ENCODE data around the gene RNF213.

RNF213 gene

GRCh38 chr17:80432350-80432955 is 171.8 kb downstream of the RNF213 start:
- H3K9me3 ChIP-seq (ENCODE audit: insufficient read depth, low read depth, low read length) = no peaks in the 10 kb centered on the region
- H3K36me3 ChIP-seq (ENCODE audit: insufficient read depth, low read length) = no peaks in the 10 kb centered on the region
- no peak overlapping the region for H2AFZ ChIP-seq (ENCODE audit: low read length)
- no peaks in the 10 kb centered on the region for H3K9me2 ChIP-seq (replicated peaks; ENCODE audit: low read depth, low read length)
- TF ChIP-seq EZH2phosphoT487 (IDR thresholded peaks at IDR 0.05; ENCODE audit: borderline replicate concordance) = no peak
- TF ChIP-seq CTCF (conservative IDR thresholded peaks at IDR 0.05; ENCODE audit: low read length) = no peak
- H3K79me2 ChIP-seq (ENCODE audit: insufficient read depth, low read length) = no peaks in the 10 kb centered on the region
- H3F3A ChIP-seq (ENCODE audit: low read depth) = no peaks in the 10 kb centered on the region
- H3K4me1 ChIP-seq (ENCODE audit: insufficient read depth, low read length, poor library complexity, severe bottlenecking) = no peaks in the 10 kb centered on the region
- H3K27me3 ChIP-seq (ENCODE audit: insufficient read depth, low read length, poor library complexity, severe bottlenecking) = no peaks in the 10 kb centered on the region
- no peak overlapping the region for H3K4me3 ChIP-seq (ENCODE audit: low read length, poor library complexity, severe bottlenecking)
- H3K4me2 ChIP-seq (ENCODE audit: low read depth, low read length, poor library complexity, severe bottlenecking) = no peak overlapping the region
- H3K9ac ChIP-seq (ENCODE audit: low read depth, low read length, poor library complexity, severe bottlenecking) = no peak overlapping the region
- H4K20me1 ChIP-seq (ENCODE audit: insufficient read depth, low read length, poor library complexity, severe bottlenecking) = no peaks in the 10 kb centered on the region

GRCh38 chr17:80432961-80433550 is 172.4 kb downstream of the RNF213 start:
- Histone ChIP-seq H3K4me2 (ENCODE audit: low read depth, low read length, poor library complexity, severe bottlenecking) (no peak overlapping the region), H3K4me1 (ENCODE audit: insufficient read depth, low read length, poor library complexity, severe bottlenecking) (no peaks in the 10 kb centered on the region), H3K79me2 (ENCODE audit: insufficient read depth, low read length) (no peaks in the 10 kb centered on the region), H3K9me2 (replicated peaks; ENCODE audit: low read depth, low read length) (no peaks in the 10 kb centered on the region), H3K27me3 (ENCODE audit: insufficient read depth, low read length, poor library complexity, severe bottlenecking) (no peaks in the 10 kb centered on the region), H4K20me1 (ENCODE audit: insufficient read depth, low read length, poor library complexity, severe bottlenecking) (no peaks in the 10 kb centered on the region), H3K9me3 (ENCODE audit: insufficient read depth, low read depth, low read length) (no peaks in the 10 kb centered on the region), H3K36me3 (ENCODE audit: insufficient read depth, low read length) (no peaks in the 10 kb centered on the region), H2AFZ (ENCODE audit: low read length) (no peak overlapping the region), H3K9ac (ENCODE audit: low read depth, low read length, poor library complexity, severe bottlenecking) (no peak overlapping the region), H3K4me3 (ENCODE audit: low read length, poor library complexity, severe bottlenecking) (no peak overlapping the region), H3F3A (ENCODE audit: low read depth) (no peaks in the 10 kb centered on the region)
- TF ChIP-seq CTCF (conservative IDR thresholded peaks at IDR 0.05; ENCODE audit: low read length) (no peak), EZH2phosphoT487 (IDR thresholded peaks at IDR 0.05; ENCODE audit: borderline replicate concordance) (no peak)

DNA sequence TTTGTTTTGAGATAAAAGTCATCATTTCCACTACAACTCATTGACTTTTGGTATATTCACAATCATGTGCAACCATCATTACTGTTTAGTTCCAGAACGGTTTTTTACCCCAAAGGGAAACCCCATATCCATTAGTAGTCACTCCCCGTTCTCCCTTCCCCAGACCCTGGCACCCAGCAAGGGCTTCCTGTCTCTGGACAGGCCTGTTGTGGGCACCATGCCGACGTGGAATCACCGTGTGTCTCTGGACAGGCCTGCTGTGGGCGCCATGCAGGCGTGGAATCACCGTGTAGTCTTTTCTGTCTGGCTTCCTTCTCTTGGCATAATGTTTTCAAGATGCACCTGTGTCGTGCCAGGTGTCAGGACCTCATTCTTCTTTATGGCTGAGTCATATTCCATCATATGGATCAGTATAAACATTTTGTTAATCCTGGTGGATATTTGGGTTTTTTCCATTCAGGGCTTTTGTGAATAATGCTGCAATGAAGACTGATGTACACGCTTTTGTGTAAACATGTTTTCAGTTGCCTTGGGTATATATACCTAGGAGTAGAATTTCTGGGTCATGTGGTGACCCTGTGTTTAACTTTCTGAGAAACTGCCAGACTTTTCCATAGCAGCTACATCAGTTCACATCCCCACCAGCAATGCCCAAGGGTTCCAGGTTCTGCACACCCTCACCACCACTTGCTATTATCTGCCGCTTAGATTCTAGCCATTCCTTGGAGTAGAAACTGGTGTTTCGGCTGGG is 173.4 kb downstream of the RNF213 start:
- H3K27me3 ChIP-seq (ENCODE audit: insufficient read depth, low read length, poor library complexity, severe bottlenecking) = no peaks in the 10 kb centered on the region
- no peak overlapping the region for H3K4me3 ChIP-seq (ENCODE audit: low read length, poor library complexity, severe bottlenecking)
- H3K36me3 ChIP-seq (ENCODE audit: insufficient read depth, low read length) = no peaks in the 10 kb centered on the region

More for the DNA sequence above, 173.4 kb downstream of the RNF213 start:
- no peak for TF ChIP-seq CTCF (conservative IDR thresholded peaks at IDR 0.05; ENCODE audit: low read length)
- no peak for TF ChIP-seq EZH2phosphoT487 (IDR thresholded peaks at IDR 0.05; ENCODE audit: borderline replicate concordance)
- Histone ChIP-seq H3K4me2 (ENCODE audit: low read depth, low read length, poor library complexity, severe bottlenecking) (no peak overlapping the region), H2AFZ (ENCODE audit: low read length) (no peak overlapping the region), H3K4me1 (ENCODE audit: insufficient read depth, low read length, poor library complexity, severe bottlenecking) (no peaks in the 10 kb centered on the region), H3K9me2 (replicated peaks; ENCODE audit: low read depth, low read length) (no peaks in the 10 kb centered on the region), H4K20me1 (ENCODE audit: insufficient read depth, low read length, poor library complexity, severe bottlenecking) (no peaks in the 10 kb centered on the region), H3K79me2 (ENCODE audit: insufficient read depth, low read length) (no peaks in the 10 kb centered on the region), H3K9ac (ENCODE audit: low read depth, low read length, poor library complexity, severe bottlenecking) (no peak overlapping the region), H3F3A (ENCODE audit: low read depth) (no peaks in the 10 kb centered on the region), H3K9me3 (ENCODE audit: insufficient read depth, low read depth, low read length) (no peaks in the 10 kb centered on the region)
